Thyroid gland (tissue), 4 donors: ENCODE data around the gene MAP1LC3B2. TPM values are rescaled to one million over a fixed set of nuclear protein-coding genes. Genes with fewer than 3 reads are reported as not detected.
A peak's percentile ranks its signal among the peaks of the same experiment; 100 is the strongest.

Experiments
- DNase-seq, 2 donors: peaks; one replicate each; pipeline ENCODE4 v3.0.0-alpha.2; 2019
- H3K27ac ChIP-seq, 3 donors: fragments of 200-600 bp; sonication (generic); 1 replicate in 2 of 3; 2 replicates in 1 of 3; pipeline ENCODE4 v1.5.1; 2016 to 2019; ENCODE audit warnings: mild to moderate bottlenecking in 1 of 3, moderate library complexity in 1 of 3
- H3K27me3 ChIP-seq: fragments of 200-600 bp; sonication (generic); one replicate; pipeline ENCODE4 v1.5.1; 2019
- H3K36me3 ChIP-seq, 2 donors: fragments of 200-600 bp; sonication (generic); one replicate each; pipeline ENCODE4 v1.5.1; 2016 to 2019
- H3K4me1 ChIP-seq, 2 donors: fragments of 200-600 bp; sonication (generic); one replicate each; pipeline ENCODE4 v1.5.1; 2017 to 2019
- H3K4me3 ChIP-seq, 3 donors: fragments of 200-600 bp; sonication (generic); replicated peaks in 1 of 3; 1 replicate in 2 of 3; 2 replicates in 1 of 3; pipeline ENCODE4 v1.5.1; 2016; ENCODE audit warnings: mild to moderate bottlenecking in 1 of 3
- H3K9me3 ChIP-seq: fragments of 200-600 bp; sonication (generic); one replicate; pipeline ENCODE4 v1.5.1; 2017
- CTCF ChIP-seq, 6 experiments: fragments of 200-600 bp in 3 of 6; fragments of 450-650 bp in 3 of 6; sonication (generic) in 3 of 6; IDR thresholded peaks; one replicate each; pipeline ENCODE4 v1.5.1; 2016 to 2019; ENCODE audit warnings: antibody characterized with exemption in 6 of 6, mild to moderate bottlenecking in 2 of 6, inconsistent platforms in 1 of 6, moderate library complexity in 1 of 6
- POLR2A ChIP-seq, 2 donors: fragments of 450-650 bp; IDR thresholded peaks; one replicate each; pipeline ENCODE4 v1.6.1; 2017; ENCODE audit warnings: antibody characterized with exemption in 2 of 2, mild to moderate bottlenecking in 2 of 2, moderate library complexity in 1 of 2
- WGBS, 2 donors: methylation state at CpG; one replicate each; pipeline ENCODE4 v1.1.5; 2017; 5-methylcytosine and 5-hydroxymethylcytosine counted together
- intact Hi-C: fragments of 100-400 bp; cut with DNase I; formaldehyde crosslinking; loops from one replicate; pipeline ENCODE4 v1.15.1; 2023
- total RNA-seq, 4 donors: library from RNA; depleted of rRNA; stranded (reverse); fragments of >200 nt; gene quantifications; one replicate each; pipeline ENCODE4 v1.2.3, GENCODE V29; 2016

The MAP1LC3B2 gene
- total RNA-seq, 4 donors from 2014 or later, result 1.6 TPM; not detected in 3

- Histone ChIP-seq H3K9me3 (no peaks in the 10 kb centered on the region), H3K36me3 (no peaks in the 10 kb centered on the region), H3K27me3 (no peaks in the 10 kb centered on the region), H3K27ac (peak overlapping the region in 2 of 3 donors; percentile 35 to 37), H3K4me1 (peaks cover 24% of the 10 kb centered on the region in 2 donors), H3K4me3 (no peak overlapping the region)
- DNase-seq, result peak; percentile 77 to 80
- WGBS, 2 donors, result 37 to 45% methylated on average over 12 to 13 of the region's 13 CpGs
- TF ChIP-seq CTCF (IDR thresholded peaks at IDR 0.05), result no peak
- no peak for TF ChIP-seq POLR2A (IDR thresholded peaks at IDR 0.05)
- intact Hi-C loops, result no loop called here
These were observed 56.1 kb downstream of the MAP1LC3B2 start for GRCh38 chr12:116615141-116615861.

- H3K4me3 ChIP-seq, result no peak overlapping the region
- H3K4me1 ChIP-seq, result peaks cover 24% of the 10 kb centered on the region in 2 donors
- H3K36me3 ChIP-seq, result no peaks in the 10 kb centered on the region
- H3K27me3 ChIP-seq, result no peaks in the 10 kb centered on the region
- intact Hi-C loops, result no loop called here
- WGBS, 2 donors, result 60 to 65% methylated on average over 12 of the region's 12 CpGs
- TF ChIP-seq POLR2A (IDR thresholded peaks at IDR 0.05) (no peak), CTCF (IDR thresholded peaks at IDR 0.05) (no peak)
- H3K9me3 ChIP-seq, result no peaks in the 10 kb centered on the region
- DNase-seq, result no peak
- H3K27ac ChIP-seq, result peak overlapping the region; percentile 26 to 37 (median 35)
These were observed 57.5 kb downstream of the MAP1LC3B2 start for GRCh38 chr12:116616536-116617248.

- peaks cover 24% of the 10 kb centered on the region in 2 donors for H3K4me1 ChIP-seq
- no peak overlapping the region for H3K4me3 ChIP-seq
- intact Hi-C loops, result no loop called here
- H3K36me3 ChIP-seq, result no peaks in the 10 kb centered on the region
- no peak overlapping the region for H3K27ac ChIP-seq
- H3K27me3 ChIP-seq, result no peaks in the 10 kb centered on the region
- no peaks in the 10 kb centered on the region for H3K9me3 ChIP-seq
- WGBS, 2 donors, result 90 to 91% methylated on average over 3 of the region's 3 CpGs
- no peak for DNase-seq
- no peak for TF ChIP-seq CTCF (IDR thresholded peaks at IDR 0.05)
- no peak for TF ChIP-seq POLR2A (IDR thresholded peaks at IDR 0.05)
These were observed 60.1 kb downstream of the MAP1LC3B2 start for GRCh38 chr12:116619246-116619645.

GRCh38 chr12:116620124-116620491, 60.9 kb downstream of the MAP1LC3B2 start:
- intact Hi-C loops, result no loop called here
- Histone ChIP-seq H3K9me3 (no peaks in the 10 kb centered on the region), H3K36me3 (no peaks in the 10 kb centered on the region), H3K27ac (no peak overlapping the region), H3K27me3 (no peaks in the 10 kb centered on the region), H3K4me1 (peaks cover 19% of the 10 kb centered on the region in 2 donors), H3K4me3 (no peak overlapping the region)
- TF ChIP-seq POLR2A (IDR thresholded peaks at IDR 0.05) (no peak), CTCF (IDR thresholded peaks at IDR 0.05) (no peak)
- no peak for DNase-seq
- WGBS, 2 donors, result 82 to 86% methylated on average over 3 of the region's 3 CpGs
